Measurements from ENCODE around the gene RASGRP4. TPM values are rescaled to one million over a fixed set of nuclear protein-coding genes. Genes with fewer than 3 reads are reported as not detected.

The RASGRP4 gene
- total RNA-seq, 1 donor from 2014 or later = not detected

GRCh38 chr19:38421856-38422255, 4.2 kb downstream of the RASGRP4 start:
- FAIRE-seq = no peak
- H3K4me3 ChIP-seq (ENCODE audit: low read depth, low read length) = no peak overlapping the region
- no peaks in the 10 kb centered on the region for H3K36me3 ChIP-seq (ENCODE audit: control insufficient read depth, insufficient read depth, low read length)
- no peak for TF ChIP-seq CTCF (IDR thresholded peaks at IDR 0.05; ENCODE audit: insufficient read depth, low read length, severe bottlenecking)
- DNase-seq (ENCODE audit: low read depth) = no peak
- no peaks in the 10 kb centered on the region for H3K27me3 ChIP-seq (ENCODE audit: control insufficient read depth, insufficient read depth, low read length)

GRCh38 chr19:38420935-38421334, 5.1 kb downstream of the RASGRP4 start:
- TF ChIP-seq CTCF (IDR thresholded peaks at IDR 0.05; ENCODE audit: insufficient read depth, low read length, severe bottlenecking) = no peak
- no peak overlapping the region for H3K4me3 ChIP-seq (ENCODE audit: low read depth, low read length)
- H3K36me3 ChIP-seq (ENCODE audit: control insufficient read depth, insufficient read depth, low read length) = no peaks in the 10 kb centered on the region
- no peaks in the 10 kb centered on the region for H3K27me3 ChIP-seq (ENCODE audit: control insufficient read depth, insufficient read depth, low read length)
- FAIRE-seq = no peak
- no peak for DNase-seq (ENCODE audit: low read depth)

- H3K27me3 ChIP-seq (ENCODE audit: control insufficient read depth, insufficient read depth, low read length) = no peaks in the 10 kb centered on the region
- no peak for FAIRE-seq
- DNase-seq (ENCODE audit: low read depth) = peak; percentile 32
- no peaks in the 10 kb centered on the region for H3K36me3 ChIP-seq (ENCODE audit: control insufficient read depth, insufficient read depth, low read length)
- H3K4me3 ChIP-seq (ENCODE audit: low read depth, low read length) = peak overlapping the region; percentile 17
- TF ChIP-seq CTCF (IDR thresholded peaks at IDR 0.05; ENCODE audit: insufficient read depth, low read length, severe bottlenecking) = no peak
These were observed 8.2 kb downstream of the RASGRP4 start for GRCh38 chr19:38417544-38418506.

DNA sequence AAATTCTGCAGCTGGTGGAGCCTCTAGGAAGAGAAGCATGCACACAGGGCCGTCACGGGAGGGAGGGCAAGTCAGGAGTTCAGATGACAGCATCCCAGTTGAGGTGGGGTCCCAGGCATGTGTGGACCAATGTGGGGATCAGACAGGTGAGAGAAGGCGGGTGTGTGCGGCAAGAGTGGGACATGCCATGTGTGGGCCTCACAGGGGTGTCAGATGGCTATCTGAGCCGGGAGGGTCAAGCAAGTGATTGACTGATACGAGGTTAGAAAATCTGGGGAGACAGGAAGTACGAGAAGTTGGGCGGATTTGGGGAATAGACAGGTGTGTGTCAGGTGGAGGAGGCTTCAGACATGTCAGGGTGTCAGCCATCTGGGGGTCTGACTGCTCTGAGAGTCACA, 8.9 kb downstream of the RASGRP4 start:
- Histone ChIP-seq H3K27me3 (ENCODE audit: control insufficient read depth, insufficient read depth, low read length) (no peaks in the 10 kb centered on the region), H3K4me3 (ENCODE audit: low read depth, low read length) (no peak overlapping the region), H3K36me3 (ENCODE audit: control insufficient read depth, insufficient read depth, low read length) (no peaks in the 10 kb centered on the region)
- FAIRE-seq (peak; percentile 86), DNase-seq (ENCODE audit: low read depth) (no peak)
- no peak for TF ChIP-seq CTCF (IDR thresholded peaks at IDR 0.05; ENCODE audit: insufficient read depth, low read length, severe bottlenecking)

DNA sequence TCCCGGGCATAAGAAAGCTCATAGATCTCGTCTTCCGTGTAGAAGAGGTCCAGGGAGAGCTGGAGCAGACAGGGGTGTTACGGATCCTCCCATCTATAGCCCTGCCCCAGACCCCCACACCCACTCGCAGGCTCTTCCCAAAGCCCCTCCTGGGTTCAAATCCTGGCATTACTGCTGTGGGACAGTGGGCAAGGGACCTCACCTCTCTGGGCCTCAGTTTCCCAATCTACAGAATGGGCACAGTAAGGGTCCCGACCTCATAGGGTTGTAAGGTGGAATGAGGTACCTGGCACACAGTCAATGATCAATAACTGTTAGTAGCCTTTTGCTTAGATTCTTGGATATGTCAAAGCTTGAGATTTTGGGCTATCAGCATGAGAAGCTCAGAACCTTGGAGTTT, 12.6 kb downstream of the RASGRP4 start:
- Histone ChIP-seq H3K27me3 (ENCODE audit: control insufficient read depth, insufficient read depth, low read length) (no peaks in the 10 kb centered on the region), H3K36me3 (ENCODE audit: control insufficient read depth, insufficient read depth, low read length) (no peaks in the 10 kb centered on the region), H3K4me3 (ENCODE audit: low read depth, low read length) (no peak overlapping the region)
- TF ChIP-seq CTCF (IDR thresholded peaks at IDR 0.05; ENCODE audit: insufficient read depth, low read length, severe bottlenecking) = no peak
- FAIRE-seq (peak; percentile 80), DNase-seq (ENCODE audit: low read depth) (no peak)
